ENCODE measurements around the gene SCN5A. TPM values are rescaled to one million over a fixed set of nuclear protein-coding genes. Genes with fewer than 3 reads are reported as not detected.

Gene SCN5A
- total RNA-seq, result 23.7 and 31.8 TPM in 2 replicates

DNA sequence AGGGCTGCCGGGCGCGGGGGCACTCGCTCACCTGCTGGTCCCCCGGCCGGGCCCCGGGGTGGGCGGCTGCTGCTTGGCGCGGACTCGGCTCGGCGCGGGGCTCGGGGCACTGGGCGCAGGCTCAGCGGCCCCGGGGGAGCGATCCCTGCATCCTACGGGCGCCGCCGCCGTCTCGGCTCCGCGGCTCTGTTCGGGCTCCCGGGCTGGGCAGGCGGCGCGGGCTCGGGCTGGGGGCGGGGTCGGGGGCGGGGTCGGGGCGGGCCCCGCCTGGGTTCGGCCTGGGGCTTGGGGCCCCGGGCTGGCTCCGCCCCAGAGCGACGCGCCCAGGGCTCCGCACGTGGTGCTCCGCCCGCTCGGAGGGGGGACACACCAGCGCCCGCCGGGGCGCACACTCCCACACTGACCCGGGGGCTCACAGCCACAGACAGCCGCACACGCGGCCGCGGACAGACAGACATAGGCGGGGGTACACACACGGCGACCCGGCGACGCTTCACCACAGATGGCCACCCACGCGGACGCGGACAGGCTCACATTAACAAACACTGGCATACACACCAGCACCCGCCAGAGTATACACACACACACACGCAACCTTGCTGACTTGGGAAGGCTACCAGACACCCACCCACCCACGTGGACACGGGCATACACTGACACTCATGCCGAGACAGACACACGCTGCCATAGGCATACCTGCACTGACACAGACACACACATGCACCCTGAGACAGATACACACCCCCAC, at the start of gene SCN5A:
Gene SCN5A (minus strand): TSS at position 188 of the 748 bp plus-strand sequence. CDS start 16,380 bp downstream, outside the sequence.

Small RNA genes lying within 50 kb of the gene (small RNA-seq; reads per million reads assigned to genes)
- gene RF00019, result not detected

Other genes starting within 250 kb of the SCN5A start
- 4.3 and 5.5 TPM in 2 replicates for gene ACVR2B, start 195.8 kb downstream of the SCN5A start, total RNA-seq
- 18.6 and 26.2 TPM in 2 replicates for gene EXOG, start 153.3 kb downstream of the SCN5A start, total RNA-seq
- 0.13 and 0.29 TPM in 2 replicates for gene SCN10A, start 166.5 kb upstream of the SCN5A start, total RNA-seq

Data from thoracic aorta endothelial cell (primary cell).